Left colon (tissue), 2 donors: ENCODE results near the gene PRKAR1B. TPM values are rescaled to one million over a fixed set of nuclear protein-coding genes. Genes with fewer than 3 reads are reported as not detected.

ENCODE experiments used
- ATAC-seq: fragments of 200-7000 bp; cut with Tn5 transposase; one replicate; pipeline ENCODE4 v1.9.1; 2020; ENCODE audit warnings: mild to moderate bottlenecking, moderate library complexity
- DNase-seq, 2 donors: peaks; one replicate each; pipeline ENCODE4 v3.0.0-alpha.2; 2020
- intact Hi-C, 2 donors: fragments of 100-400 bp; cut with DNase I in 1 of 2; cut with micrococcal nuclease in 1 of 2; formaldehyde crosslinking; loops; one replicate each; pipeline versions ENCODE4 v1.11.2 to v1.14.0; 2022; cut with DNase I, micrococcal nuclease
- total RNA-seq, 2 donors: library from RNA; stranded (reverse); fragmentation: NEBNext Ultra II Directional; extraction: Animal tissue kit (Norgen Biotek cat#: 25700); gene quantifications; one replicate each; pipeline ENCODE4 v1.2.1, GENCODE V29; 2021
- donor health status: DM: no; HTN: no; CAD: no.
- donor health status: DM: yes; HTN: yes; CAD: no.

Gene PRKAR1B
- total RNA-seq, 2 donors from 2014 or later, result 26.5 to 31.0 TPM

GRCh38 chr7:534959-535358 lies 192.1 kb downstream of the PRKAR1B start:
- intact Hi-C loops, result no loop called here
- DNase-seq (no peak), ATAC-seq (no peak)

- intact Hi-C loops, result no loop called here
- no peak for DNase-seq
- no peak for ATAC-seq
These were observed 193.0 kb downstream of the PRKAR1B start for GRCh38 chr7:534075-534474.

GRCh38 chr7:533266-533665 lies 193.8 kb downstream of the PRKAR1B start:
- no peak for ATAC-seq
- no peak for DNase-seq
- intact Hi-C loops, result no loop called here

- DNase-seq (no peak), ATAC-seq (no peak)
- intact Hi-C loops, result no loop called here
These were observed 194.5 kb downstream of the PRKAR1B start for GRCh38 chr7:532379-533143.

GRCh38 chr7:531777-532176 lies 195.3 kb downstream of the PRKAR1B start:
- DNase-seq (no peak), ATAC-seq (no peak)
- intact Hi-C loops, result no loop called here

- ATAC-seq (no peak), DNase-seq (no peak)
- intact Hi-C loops, result no loop called here
These were observed 198.6 kb downstream of the PRKAR1B start for GRCh38 chr7:528451-528850.

- DNase-seq (no peak), ATAC-seq (no peak)
- intact Hi-C loops, result no loop called here
These were observed 199.4 kb downstream of the PRKAR1B start for GRCh38 chr7:527723-528122.

GRCh38 chr7:526460-527034 lies 200.5 kb downstream of the PRKAR1B start:
- no peak for ATAC-seq
- no peak for DNase-seq
- intact Hi-C loops, result no loop called here

GRCh38 chr7:525740-526139 lies 201.3 kb downstream of the PRKAR1B start:
- ATAC-seq (no peak), DNase-seq (no peak)
- intact Hi-C loops, result no loop called here

GRCh38 chr7:524800-525199 lies 202.3 kb downstream of the PRKAR1B start:
- no peak for DNase-seq
- intact Hi-C loops, result no loop called here
- ATAC-seq, result no peak

- DNase-seq, result no peak
- intact Hi-C loops, result no loop called here
- ATAC-seq, result no peak
These were observed 203.4 kb downstream of the PRKAR1B start for GRCh38 chr7:523347-524336.

GRCh38 chr7:522951-523314 lies 204.1 kb downstream of the PRKAR1B start:
- intact Hi-C loops, result no loop called here
- DNase-seq, result no peak
- no peak for ATAC-seq

GRCh38 chr7:522071-522950 lies 204.8 kb downstream of the PRKAR1B start:
- peak; percentile 34 for ATAC-seq
- intact Hi-C loops, result no loop called here
- DNase-seq, result peak; percentile 67 to 70

GRCh38 chr7:521221-522070 lies 205.6 kb downstream of the PRKAR1B start:
- peak in 1 of 2 donors; percentile 73 for DNase-seq
- intact Hi-C loops, result no loop called here

GRCh38 chr7:520503-521161 lies 206.4 kb downstream of the PRKAR1B start:
- intact Hi-C loops, result no loop called here
- DNase-seq, result peak in 1 of 2 donors; percentile 43
- ATAC-seq, result peak; percentile 8

More at GRCh38 chr7:521221-522070, 205.6 kb downstream of the PRKAR1B start:
- no peak for ATAC-seq

- intact Hi-C loops, result no loop called here
- DNase-seq (peak in 1 of 2 donors; percentile 55), ATAC-seq (peak; percentile 27)
These were observed 207.3 kb downstream of the PRKAR1B start, which contains the start of gene PDGFA for GRCh38 chr7:519484-520390. Gene PDGFA, minus strand, starts transcription at chr7:519846. Its CDS starts 845 bp downstream, at chr7:519001.
